T47D (cell line): ENCODE results near the gene IKZF3.

Experiments
- DNase-seq, 2 experiments: peaks; one replicate each; pipeline versions ENCODE4 v3.0.0 to v3.0.0-alpha.2; 2011 to 2012; ENCODE audit warnings: low read depth in 1 of 2, low spot score in 1 of 2
- JUND ChIP-seq: IDR thresholded peaks from 2 replicates; pipeline ENCODE4 v1.6.1; 2012; ENCODE audit warnings: low read depth
- in situ Hi-C: cut with HindIII; loops from 2 replicates; pipeline ENCODE4 v1.10.0; 2016; ENCODE audit warnings: low sequenced_read_pairs, low pct_unique_long_range_greater_than_20kb

Gene IKZF3

GRCh38 chr17:39800540-39800939 lies 63.6 kb downstream of the IKZF3 start:
- in situ Hi-C loops: no loop called here
- no peak for TF ChIP-seq JUND
- no peak for DNase-seq

GRCh38 chr17:39799395-39799794 lies 64.7 kb downstream of the IKZF3 start:
- no peak for TF ChIP-seq JUND
- in situ Hi-C loops: no loop called here
- no peak for DNase-seq

- in situ Hi-C loops: no loop called here
- DNase-seq: no peak
- no peak for TF ChIP-seq JUND
Measured at GRCh38 chr17:39794249-39794970, 69.7 kb downstream of the IKZF3 start.

- in situ Hi-C loops: no loop called here
- TF ChIP-seq JUND: no peak
- no peak for DNase-seq
Measured at GRCh38 chr17:39793301-39793872, 70.7 kb downstream of the IKZF3 start.

GRCh38 chr17:39792526-39793221 lies 71.4 kb downstream of the IKZF3 start:
- no peak for DNase-seq
- in situ Hi-C loops: no loop called here

GRCh38 chr17:39791111-39791992 lies 72.8 kb downstream of the IKZF3 start:
- TF ChIP-seq JUND: no peak
- no peak for DNase-seq
- in situ Hi-C loops: no loop called here

More at GRCh38 chr17:39792526-39793221, 71.4 kb downstream of the IKZF3 start:
- TF ChIP-seq JUND: no peak

- in situ Hi-C loops: no loop called here
- no peak for DNase-seq
- no peak for TF ChIP-seq JUND
Measured at GRCh38 chr17:39787743-39788484, 76.2 kb downstream of the IKZF3 start.

- no peak for TF ChIP-seq JUND
- no peak for DNase-seq
- in situ Hi-C loops: no loop called here
Measured at GRCh38 chr17:39787041-39787440, 77.1 kb downstream of the IKZF3 start.

- TF ChIP-seq JUND: no peak
- DNase-seq: no peak
- in situ Hi-C loops: no loop called here
Measured at GRCh38 chr17:39782980-39783379, 81.1 kb downstream of the IKZF3 start.

- TF ChIP-seq JUND: no peak
- no peak for DNase-seq
- in situ Hi-C loops: no loop called here
Measured at GRCh38 chr17:39782481-39782880, 81.6 kb downstream of the IKZF3 start.

GRCh38 chr17:39781861-39782213 lies 82.3 kb downstream of the IKZF3 start:
- in situ Hi-C loops: no loop called here
- TF ChIP-seq JUND: no peak
- DNase-seq: no peak
